CD4-positive, CD25-positive, alpha-beta regulatory T cell (primary cell): ENCODE data around the gene COL9A2. TPM values are rescaled to one million over a fixed set of nuclear protein-coding genes. Genes with fewer than 3 reads are reported as not detected.

Source experiments
- ATAC-seq, 2 donors: fragments of 150-1000 bp; cut with Tn5 transposase; one replicate each; pipeline ENCODE4 v1.10.0; 2021; ENCODE audit warnings: low read depth in 2 of 2, moderate number of reproducible peaks in 2 of 2, moderate library complexity in 1 of 2
- DNase-seq, 3 donors: peaks; one replicate each; pipeline versions ENCODE4 v3.0.0 to v3.0.0-alpha.2; 2012 to 2022; ENCODE audit warnings: mixed read lengths in 1 of 3
- H3K27ac ChIP-seq: one replicate; pipeline ENCODE4 v1.7.0; 2013; ENCODE audit warnings: mild to moderate bottlenecking, low read length; ENCODE audit not compliant: insufficient read depth, poor library complexity, severe bottlenecking
- H3K27me3 ChIP-seq: one replicate; pipeline ENCODE4 v1.7.0; 2013; ENCODE audit warnings: low read length; ENCODE audit not compliant: control insufficient read depth, insufficient read depth
- H3K36me3 ChIP-seq: one replicate; pipeline ENCODE4 v1.7.0; 2013; ENCODE audit warnings: mild to moderate bottlenecking, low read length, moderate library complexity; ENCODE audit not compliant: control insufficient read depth, insufficient read depth
- H3K4me1 ChIP-seq: 2 replicates; pipeline ENCODE4 v1.7.0; 2013; ENCODE audit warnings: mild to moderate bottlenecking, low read length; ENCODE audit not compliant: insufficient read depth, control insufficient read depth, poor library complexity, severe bottlenecking
- H3K4me3 ChIP-seq: one replicate; pipeline ENCODE4 v1.7.0; 2013; ENCODE audit warnings: low read depth, mild to moderate bottlenecking, low read length, moderate library complexity
- H3K9me3 ChIP-seq, 2 experiments: 1 replicate in 1 of 2; 2 replicates in 1 of 2; pipeline ENCODE4 v1.7.0; 2013; ENCODE audit warnings: low read length in 2 of 2, mild to moderate bottlenecking in 1 of 2, moderate library complexity in 1 of 2; ENCODE audit not compliant: control insufficient read depth in 2 of 2
- H3K27ac Mint-ChIP-seq, 3 donors: one replicate each; pipeline ENCODE4 v1.8.0; 2020 to 2022; ENCODE audit warnings: mild to moderate bottlenecking in 3 of 3, mixed read lengths in 3 of 3, moderate library complexity in 2 of 3
- H3K27me3 Mint-ChIP-seq: one replicate; pipeline ENCODE4 v1.8.0; 2022; ENCODE audit warnings: mild to moderate bottlenecking, mixed read lengths
- H3K36me3 Mint-ChIP-seq: one replicate; pipeline ENCODE4 v1.8.0; 2020; ENCODE audit warnings: mixed read lengths
- H3K4me1 Mint-ChIP-seq, 4 donors: one replicate each; pipeline ENCODE4 v1.8.0; 2020 to 2022; ENCODE audit warnings: mixed read lengths in 4 of 4, mild to moderate bottlenecking in 1 of 4
- H3K4me3 Mint-ChIP-seq, 4 donors: one replicate each; pipeline ENCODE4 v1.8.0; 2020 to 2022; ENCODE audit warnings: mild to moderate bottlenecking in 4 of 4, mixed read lengths in 4 of 4, moderate library complexity in 3 of 4
- H3K9me3 Mint-ChIP-seq, 7 donors: one replicate each; pipeline ENCODE4 v1.8.0; 2020 to 2022; ENCODE audit warnings: mixed read lengths in 7 of 7, mild to moderate bottlenecking in 3 of 7, moderate library complexity in 2 of 7
- polyA plus RNA-seq, 4 donors: library from polyadenylated mRNA; unstranded; fragments of 300-500 nt; fragmentation: Illumina TruSeq; gene quantifications; one replicate each; pipeline ENCODE4 v1.2.3, GENCODE V29; 2021
- total RNA-seq: library from RNA; stranded (reverse); gene quantifications from one replicate; pipeline ENCODE4 v1.2.3, GENCODE V29; 2022

Gene COL9A2
- total and polyA plus RNA-seq, 5 donors from 2014 or later, result 0.26 to 2.9 (median 0.55) TPM

DNA sequence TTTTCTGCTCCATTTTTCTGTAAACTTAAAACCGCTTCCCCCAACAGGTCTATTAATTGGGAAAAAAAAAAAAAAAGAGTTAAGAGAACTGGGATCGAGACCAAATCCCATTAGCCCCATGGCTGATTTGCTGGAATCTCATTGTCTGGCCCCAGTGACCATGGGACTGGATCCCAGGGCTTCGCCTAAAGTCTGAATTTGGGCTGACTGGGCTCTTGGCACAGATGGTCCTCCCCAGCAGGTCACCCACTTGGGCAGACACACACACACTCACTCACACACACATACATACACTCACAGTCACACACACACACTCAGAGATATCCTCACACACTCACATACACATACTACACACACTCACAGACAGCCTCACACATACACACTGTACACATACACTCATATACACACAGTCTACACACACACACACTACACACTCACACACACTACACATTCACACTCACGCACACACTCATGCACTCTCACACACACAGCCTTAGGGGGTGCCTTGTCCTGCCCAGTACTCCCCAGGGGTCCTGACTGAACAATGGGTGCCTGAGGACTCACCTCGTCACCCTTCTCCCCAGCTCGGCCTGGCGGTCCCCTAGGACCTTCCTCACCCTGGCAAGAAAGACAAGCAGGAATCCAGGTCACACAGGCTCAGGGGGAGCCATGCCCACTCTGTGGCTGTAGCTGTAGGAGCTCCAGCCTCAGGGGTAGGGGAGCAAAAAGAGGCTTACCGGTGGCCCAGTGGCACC is 7.5 kb downstream of the COL9A2 start:
- H3K36me3 Mint-ChIP-seq, result no peaks in the 10 kb centered on the region
- H3K4me3 Mint-ChIP-seq, result no peak overlapping the region
- no peak overlapping the region for H3K4me3 ChIP-seq
- H3K36me3 ChIP-seq, result no peaks in the 10 kb centered on the region
- H3K9me3 Mint-ChIP-seq, result no peaks in the 10 kb centered on the region
- no peak for ATAC-seq
- no peaks in the 10 kb centered on the region for H3K27me3 Mint-ChIP-seq
- no peak overlapping the region for H3K27ac ChIP-seq
- peaks cover 14% of the 10 kb centered on the region for H3K4me1 ChIP-seq
- no peak for DNase-seq
- peaks cover 4 to 29% (median 10%) of the 10 kb centered on the region in 4 donors for H3K4me1 Mint-ChIP-seq
- H3K27me3 ChIP-seq, result no peaks in the 10 kb centered on the region
- no peaks in the 10 kb centered on the region for H3K9me3 ChIP-seq
- H3K27ac Mint-ChIP-seq, result no peak overlapping the region

- no peak overlapping the region for H3K4me3 Mint-ChIP-seq
- no peaks in the 10 kb centered on the region for H3K9me3 Mint-ChIP-seq
- no peak overlapping the region for H3K27ac Mint-ChIP-seq
- H3K9me3 ChIP-seq, result no peaks in the 10 kb centered on the region
- ATAC-seq (no peak), DNase-seq (no peak)
- no peak overlapping the region for H3K27ac ChIP-seq
- H3K4me1 Mint-ChIP-seq, result peaks cover 0 to 15% (median 7%) of the 10 kb centered on the region in 4 donors
- H3K36me3 Mint-ChIP-seq, result no peaks in the 10 kb centered on the region
- no peak overlapping the region for H3K4me3 ChIP-seq
- no peaks in the 10 kb centered on the region for H3K27me3 Mint-ChIP-seq
- H3K36me3 ChIP-seq, result no peaks in the 10 kb centered on the region
- no peaks in the 10 kb centered on the region for H3K27me3 ChIP-seq
- peaks cover 14% of the 10 kb centered on the region for H3K4me1 ChIP-seq
Measured at GRCh38 chr1:40308036-40308727, 8.9 kb downstream of the COL9A2 start.

- Mint-ChIP-seq H3K9me3 (no peaks in the 10 kb centered on the region), H3K27me3 (no peaks in the 10 kb centered on the region), H3K4me3 (no peak overlapping the region), H3K36me3 (no peaks in the 10 kb centered on the region), H3K4me1 (peaks cover 0 to 5% (median 0%) of the 10 kb centered on the region in 4 donors), H3K27ac (no peak overlapping the region)
- no peaks in the 10 kb centered on the region for H3K27me3 ChIP-seq
- H3K4me1 ChIP-seq, result peaks cover 4% of the 10 kb centered on the region
- H3K27ac ChIP-seq, result no peak overlapping the region
- no peaks in the 10 kb centered on the region for H3K9me3 ChIP-seq
- no peaks in the 10 kb centered on the region for H3K36me3 ChIP-seq
- H3K4me3 ChIP-seq, result no peak overlapping the region
- no peak for DNase-seq
- no peak for ATAC-seq
Measured at GRCh38 chr1:40307186-40307585, 9.9 kb downstream of the COL9A2 start.

DNA sequence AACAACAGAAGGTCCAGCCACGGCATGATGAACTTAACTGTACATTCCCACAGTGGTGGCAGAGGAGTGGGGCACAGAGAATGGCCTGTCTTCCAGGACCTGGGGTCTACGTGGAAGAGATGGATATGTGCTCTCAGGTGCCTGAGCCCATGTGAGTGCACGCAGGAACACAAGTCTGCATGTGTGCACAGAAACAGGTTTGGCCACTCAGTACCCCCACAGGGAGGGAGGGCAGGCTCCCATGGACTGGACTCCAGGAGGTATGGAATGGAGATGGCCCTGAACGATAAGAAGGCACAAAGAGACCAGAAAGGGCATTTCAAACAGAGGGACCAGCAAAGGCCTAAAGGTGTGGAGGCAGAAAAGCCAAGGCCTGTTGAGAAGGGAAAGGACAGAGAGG is 10.8 kb downstream of the COL9A2 start:
- H3K36me3 Mint-ChIP-seq, result no peaks in the 10 kb centered on the region
- DNase-seq (no peak), ATAC-seq (no peak)
- no peaks in the 10 kb centered on the region for H3K4me1 ChIP-seq
- no peak overlapping the region for H3K4me3 Mint-ChIP-seq
- no peaks in the 10 kb centered on the region for H3K4me1 Mint-ChIP-seq
- H3K9me3 Mint-ChIP-seq, result no peaks in the 10 kb centered on the region
- no peaks in the 10 kb centered on the region for H3K27me3 Mint-ChIP-seq
- H3K27me3 ChIP-seq, result no peaks in the 10 kb centered on the region
- H3K9me3 ChIP-seq, result no peaks in the 10 kb centered on the region
- H3K4me3 ChIP-seq, result no peak overlapping the region
- H3K27ac Mint-ChIP-seq, result peak overlapping the region in 2 of 3 donors; percentile 62 to 87
- no peak overlapping the region for H3K27ac ChIP-seq
- no peaks in the 10 kb centered on the region for H3K36me3 ChIP-seq

DNA sequence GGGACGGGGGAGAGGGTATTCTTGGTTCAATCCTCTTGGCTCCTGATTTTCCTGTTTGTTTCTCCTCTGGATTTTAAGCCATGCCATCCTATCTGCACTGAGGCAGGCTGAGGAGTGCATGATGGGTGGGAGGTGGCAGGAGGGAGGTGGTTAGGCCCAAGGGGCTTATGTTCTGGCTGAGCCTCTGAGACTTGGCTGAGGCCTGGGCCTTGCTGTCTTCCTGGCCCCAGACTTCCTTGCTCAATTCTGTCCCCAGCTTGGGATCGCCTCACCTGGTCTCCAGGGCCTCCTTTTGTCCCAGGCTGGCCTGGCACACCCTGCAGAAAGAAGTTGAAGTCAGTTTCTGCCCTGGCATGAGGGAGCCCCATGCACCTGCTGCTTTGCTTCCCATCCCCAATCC is 11.2 kb downstream of the COL9A2 start:
- Histone ChIP-seq H3K36me3 (no peaks in the 10 kb centered on the region), H3K27ac (no peak overlapping the region), H3K4me1 (no peaks in the 10 kb centered on the region), H3K9me3 (no peaks in the 10 kb centered on the region), H3K4me3 (no peak overlapping the region), H3K27me3 (no peaks in the 10 kb centered on the region)
- ATAC-seq, result no peak
- Mint-ChIP-seq H3K4me1 (no peaks in the 10 kb centered on the region), H3K36me3 (no peaks in the 10 kb centered on the region), H3K4me3 (no peak overlapping the region), H3K27ac (no peak overlapping the region), H3K27me3 (no peaks in the 10 kb centered on the region), H3K9me3 (no peaks in the 10 kb centered on the region)
- no peak for DNase-seq

DNA sequence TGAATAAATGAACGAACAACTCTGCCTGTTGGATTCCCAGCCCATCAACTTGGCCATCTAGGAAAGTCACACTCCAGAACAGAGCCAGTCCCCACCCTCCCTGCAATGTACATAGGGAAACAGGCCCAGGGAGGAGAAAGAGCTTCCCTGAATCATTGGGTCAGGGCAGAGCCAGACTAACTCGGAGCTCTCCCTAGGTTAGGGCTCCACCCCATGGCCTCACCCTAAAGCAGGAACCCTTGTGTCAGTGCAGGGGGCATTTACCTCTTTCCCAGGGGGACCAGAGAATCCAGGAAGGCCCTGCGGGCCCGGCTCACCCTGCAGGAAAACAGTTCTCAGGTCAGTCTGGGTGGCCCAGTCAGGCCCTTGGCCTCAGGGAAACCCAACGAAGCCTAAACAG is 11.6 kb downstream of the COL9A2 start:
- H3K9me3 Mint-ChIP-seq, result no peaks in the 10 kb centered on the region
- ATAC-seq (no peak), DNase-seq (no peak)
- H3K4me1 Mint-ChIP-seq, result no peaks in the 10 kb centered on the region
- no peak overlapping the region for H3K27ac Mint-ChIP-seq
- Histone ChIP-seq H3K9me3 (no peaks in the 10 kb centered on the region), H3K27me3 (no peaks in the 10 kb centered on the region), H3K4me1 (no peaks in the 10 kb centered on the region), H3K36me3 (no peaks in the 10 kb centered on the region), H3K27ac (no peak overlapping the region), H3K4me3 (no peak overlapping the region)
- H3K27me3 Mint-ChIP-seq, result no peaks in the 10 kb centered on the region
- H3K4me3 Mint-ChIP-seq, result no peak overlapping the region
- H3K36me3 Mint-ChIP-seq, result no peaks in the 10 kb centered on the region

GRCh38 chr1:40303790-40304189 is 13.3 kb downstream of the COL9A2 start:
- DNase-seq (no peak), ATAC-seq (no peak)
- Mint-ChIP-seq H3K27ac (no peak overlapping the region), H3K9me3 (no peaks in the 10 kb centered on the region), H3K4me3 (no peak overlapping the region), H3K4me1 (no peaks in the 10 kb centered on the region), H3K36me3 (no peaks in the 10 kb centered on the region), H3K27me3 (no peaks in the 10 kb centered on the region)
- Histone ChIP-seq H3K4me1 (no peaks in the 10 kb centered on the region), H3K27me3 (no peaks in the 10 kb centered on the region), H3K36me3 (no peaks in the 10 kb centered on the region), H3K4me3 (no peak overlapping the region), H3K27ac (no peak overlapping the region), H3K9me3 (no peaks in the 10 kb centered on the region)
